IPS-15b (cell line): ENCODE results near the gene IBTK.
A peak's percentile ranks its signal among the peaks of the same experiment; 100 is the strongest.
"Not testable (repeated sequence)": the region's sequence is repeated elsewhere in the genome, so short reads cannot be mapped to it uniquely, and the experiment has no call there.

Source experiments
- H3K27me3 ChIP-seq: one replicate; pipeline ENCODE4 v1.6.1; 2013; ENCODE audit warnings: low read length; ENCODE audit not compliant: control insufficient read depth, insufficient read depth
- H3K36me3 ChIP-seq: one replicate; pipeline ENCODE4 v1.6.1; 2013; ENCODE audit warnings: low read length; ENCODE audit not compliant: control insufficient read depth, insufficient read depth
- H3K4me1 ChIP-seq: one replicate; pipeline ENCODE4 v1.6.1; 2013; ENCODE audit warnings: mild to moderate bottlenecking, low read length; ENCODE audit not compliant: control insufficient read depth, insufficient read depth
- H3K4me3 ChIP-seq: one replicate; pipeline ENCODE4 v1.5.1; 2013; ENCODE audit warnings: low read depth, low read length
- H3K9ac ChIP-seq: one replicate; pipeline ENCODE4 v1.6.1; 2013; ENCODE audit warnings: low read depth, mild to moderate bottlenecking, low read length
- H3K9me3 ChIP-seq: one replicate; pipeline ENCODE4 v1.6.1; 2013; ENCODE audit warnings: mild to moderate bottlenecking, low read length; ENCODE audit not compliant: control insufficient read depth, insufficient read depth

IBTK gene, protein sequence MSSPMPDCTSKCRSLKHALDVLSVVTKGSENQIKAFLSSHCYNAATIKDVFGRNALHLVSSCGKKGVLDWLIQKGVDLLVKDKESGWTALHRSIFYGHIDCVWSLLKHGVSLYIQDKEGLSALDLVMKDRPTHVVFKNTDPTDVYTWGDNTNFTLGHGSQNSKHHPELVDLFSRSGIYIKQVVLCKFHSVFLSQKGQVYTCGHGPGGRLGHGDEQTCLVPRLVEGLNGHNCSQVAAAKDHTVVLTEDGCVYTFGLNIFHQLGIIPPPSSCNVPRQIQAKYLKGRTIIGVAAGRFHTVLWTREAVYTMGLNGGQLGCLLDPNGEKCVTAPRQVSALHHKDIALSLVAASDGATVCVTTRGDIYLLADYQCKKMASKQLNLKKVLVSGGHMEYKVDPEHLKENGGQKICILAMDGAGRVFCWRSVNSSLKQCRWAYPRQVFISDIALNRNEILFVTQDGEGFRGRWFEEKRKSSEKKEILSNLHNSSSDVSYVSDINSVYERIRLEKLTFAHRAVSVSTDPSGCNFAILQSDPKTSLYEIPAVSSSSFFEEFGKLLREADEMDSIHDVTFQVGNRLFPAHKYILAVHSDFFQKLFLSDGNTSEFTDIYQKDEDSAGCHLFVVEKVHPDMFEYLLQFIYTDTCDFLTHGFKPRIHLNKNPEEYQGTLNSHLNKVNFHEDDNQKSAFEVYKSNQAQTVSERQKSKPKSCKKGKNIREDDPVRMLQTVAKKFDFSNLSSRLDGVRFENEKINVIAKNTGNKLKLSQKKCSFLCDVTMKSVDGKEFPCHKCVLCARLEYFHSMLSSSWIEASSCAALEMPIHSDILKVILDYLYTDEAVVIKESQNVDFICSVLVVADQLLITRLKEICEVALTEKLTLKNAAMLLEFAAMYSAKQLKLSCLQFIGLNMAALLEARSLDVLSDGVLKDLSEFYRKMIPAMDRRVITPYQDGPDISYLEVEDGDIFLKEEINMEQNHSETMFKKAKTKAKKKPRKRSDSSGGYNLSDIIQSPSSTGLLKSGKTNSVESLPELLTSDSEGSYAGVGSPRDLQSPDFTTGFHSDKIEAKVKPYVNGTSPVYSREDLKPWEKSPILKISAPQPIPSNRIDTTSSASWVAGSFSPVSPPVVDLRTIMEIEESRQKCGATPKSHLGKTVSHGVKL (N-terminal part only)

DNA sequence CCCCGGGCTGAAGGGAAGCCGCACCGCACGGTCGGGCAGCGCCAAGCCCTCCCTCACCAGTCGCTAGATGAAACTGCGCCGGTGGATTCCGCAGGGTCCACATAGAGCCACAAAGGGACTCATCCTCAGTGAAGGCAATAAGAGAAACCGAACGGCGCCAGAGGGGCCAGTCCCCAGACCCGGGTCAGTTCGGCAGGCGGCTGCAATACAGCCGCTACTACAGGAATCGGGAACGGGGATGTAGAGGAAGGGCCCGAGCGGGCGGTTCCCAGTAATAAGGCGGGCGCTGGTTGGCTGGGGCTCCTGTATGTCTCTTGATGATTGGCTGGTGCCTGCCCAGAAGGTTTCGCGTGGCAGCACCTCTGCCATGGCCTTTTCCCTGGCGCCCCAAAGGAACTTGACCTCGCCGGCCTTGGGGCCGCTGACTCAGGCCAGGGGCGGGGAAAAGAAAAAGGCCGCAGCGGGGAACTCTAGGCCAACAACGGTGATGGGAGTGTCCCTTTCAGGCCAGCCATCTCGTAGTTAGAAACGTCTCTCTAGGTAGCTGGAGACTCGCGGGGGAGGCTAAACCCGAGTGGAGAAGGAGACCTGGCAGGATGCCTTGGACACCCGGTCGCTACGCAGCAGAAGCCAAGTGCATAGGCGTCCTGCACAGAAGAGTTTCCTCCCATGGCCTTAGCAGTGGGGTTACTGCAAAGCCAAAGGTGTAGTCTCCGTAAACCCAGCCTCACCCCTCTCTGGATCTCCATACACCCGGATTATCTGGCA is at the start of gene IBTK:
TSS of gene IBTK (minus strand) at position 240 of the 768 bp plus-strand sequence. CDS start 7,258 bp downstream, outside the sequence.
- Histone ChIP-seq H3K36me3 (no peaks in the 10 kb centered on the region), H3K27me3 (no peaks in the 10 kb centered on the region), H3K4me1 (no peaks in the 10 kb centered on the region), H3K9ac (peak within 1 kb of the TSS; percentile 86), H3K4me3 (peak within 1 kb of the TSS; percentile 90), H3K9me3 (no peaks in the 10 kb centered on the region)

DNA sequence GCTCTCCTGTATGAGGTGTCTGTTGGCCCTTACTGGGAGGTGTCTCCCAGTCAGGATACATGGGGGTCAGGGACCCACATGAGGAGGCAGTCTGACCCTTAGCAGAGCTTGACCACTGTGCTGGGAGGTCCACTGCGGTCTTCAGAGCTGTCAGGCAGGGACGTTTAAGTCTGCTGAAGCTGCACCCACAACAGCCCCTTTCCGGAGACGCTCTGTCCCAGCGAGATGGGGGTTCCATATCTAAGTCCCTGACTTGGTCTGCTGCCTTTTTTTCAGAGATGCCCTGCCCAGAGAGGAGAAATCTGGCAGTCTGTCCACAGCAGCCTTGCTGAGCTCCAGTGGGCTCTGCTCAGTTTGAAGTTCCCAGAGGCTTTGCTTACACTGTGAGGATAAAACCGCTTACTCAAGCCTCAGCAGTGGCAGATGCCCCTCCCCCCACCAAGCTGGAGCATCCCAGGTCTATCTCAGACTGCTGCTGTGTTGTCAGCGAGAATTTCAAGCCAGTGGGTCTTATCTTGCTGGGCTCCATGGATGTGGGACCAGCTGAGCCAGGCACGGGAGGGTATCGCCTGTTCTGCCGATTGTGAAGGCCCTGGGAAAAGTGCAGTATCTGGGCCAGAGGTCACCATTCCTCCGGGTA is 36.3 kb upstream of the IBTK start:
- Histone ChIP-seq H3K9me3 (no peaks in the 10 kb centered on the region), H3K36me3 (no peaks in the 10 kb centered on the region), H3K27me3 (no peaks in the 10 kb centered on the region), H3K9ac (no peak overlapping the region), H3K4me1 (peaks cover 6% of the 10 kb centered on the region), H3K4me3 (no peak overlapping the region)

DNA sequence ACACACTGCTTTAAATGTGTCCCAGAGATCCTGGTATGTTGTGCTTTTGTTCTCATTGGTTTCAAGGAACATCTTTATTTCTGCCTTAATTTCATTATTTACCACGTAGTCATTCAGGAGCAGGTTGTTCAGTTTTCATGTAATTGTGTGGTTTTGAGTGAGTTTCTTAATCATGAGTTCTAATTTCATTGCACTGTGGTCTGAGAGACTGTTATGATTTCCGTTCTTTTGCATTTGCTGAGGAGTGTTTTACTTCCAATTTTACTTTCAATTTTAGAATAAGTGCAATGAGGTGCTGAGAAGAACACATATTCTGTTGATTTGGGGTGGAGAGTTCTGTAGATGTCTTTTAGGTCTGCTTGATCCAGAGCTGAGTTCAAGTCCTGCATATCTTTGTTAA is 34.0 kb upstream of the IBTK start:
- H3K9ac ChIP-seq, H3K4me1 ChIP-seq, H3K4me3 ChIP-seq, H3K9me3 ChIP-seq, H3K27me3 ChIP-seq, H3K36me3 ChIP-seq: not testable (repeated sequence)

DNA sequence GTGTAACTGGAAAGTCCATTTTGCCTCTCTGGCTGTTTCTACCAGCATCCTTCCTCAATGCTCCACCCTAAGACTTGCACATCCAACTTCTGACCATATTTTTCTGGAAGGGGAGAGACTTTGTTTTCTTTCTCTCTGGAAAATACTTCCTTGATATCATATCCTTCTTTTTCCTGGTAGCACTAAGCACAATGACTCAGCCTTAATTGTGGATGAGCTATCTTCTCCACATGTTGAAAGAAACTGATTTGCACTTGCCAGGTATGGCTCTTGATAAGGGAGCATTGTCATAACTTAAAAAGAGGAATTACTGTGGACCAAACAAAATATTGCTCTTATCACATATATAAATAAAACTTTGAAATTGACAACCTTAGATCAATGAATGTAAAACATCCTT is 30.1 kb upstream of the IBTK start:
- Histone ChIP-seq H3K36me3 (no peaks in the 10 kb centered on the region), H3K9me3 (no peaks in the 10 kb centered on the region), H3K27me3 (no peaks in the 10 kb centered on the region)

DNA sequence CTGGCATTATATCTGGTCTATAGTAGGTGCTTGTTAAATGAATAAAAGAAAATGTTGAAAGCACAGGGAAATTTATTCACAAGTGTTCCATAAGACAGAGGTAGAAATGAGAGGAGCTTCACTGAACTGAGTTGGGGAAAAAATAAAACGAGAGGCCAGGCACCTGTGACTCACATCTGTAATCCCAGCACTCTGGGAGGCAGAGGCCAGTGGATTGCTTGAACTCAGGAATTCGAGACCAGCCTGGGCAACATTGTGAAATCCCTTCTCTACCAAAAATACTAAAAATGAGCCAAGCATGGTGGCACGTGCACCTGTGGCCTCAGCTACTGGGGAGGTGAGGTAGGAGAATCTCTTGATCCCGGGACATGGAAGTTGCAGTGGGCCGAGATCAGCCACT is 28.1 kb upstream of the IBTK start:
- no peaks in the 10 kb centered on the region for H3K4me1 ChIP-seq
- H3K9me3 ChIP-seq = no peaks in the 10 kb centered on the region
- H3K36me3 ChIP-seq = no peaks in the 10 kb centered on the region
- no peaks in the 10 kb centered on the region for H3K27me3 ChIP-seq
- no peak overlapping the region for H3K9ac ChIP-seq
- no peak overlapping the region for H3K4me3 ChIP-seq

More for the DNA sequence above, 30.1 kb upstream of the IBTK start:
- Histone ChIP-seq H3K4me1 (no peaks in the 10 kb centered on the region), H3K4me3 (no peak overlapping the region), H3K9ac (no peak overlapping the region)

DNA sequence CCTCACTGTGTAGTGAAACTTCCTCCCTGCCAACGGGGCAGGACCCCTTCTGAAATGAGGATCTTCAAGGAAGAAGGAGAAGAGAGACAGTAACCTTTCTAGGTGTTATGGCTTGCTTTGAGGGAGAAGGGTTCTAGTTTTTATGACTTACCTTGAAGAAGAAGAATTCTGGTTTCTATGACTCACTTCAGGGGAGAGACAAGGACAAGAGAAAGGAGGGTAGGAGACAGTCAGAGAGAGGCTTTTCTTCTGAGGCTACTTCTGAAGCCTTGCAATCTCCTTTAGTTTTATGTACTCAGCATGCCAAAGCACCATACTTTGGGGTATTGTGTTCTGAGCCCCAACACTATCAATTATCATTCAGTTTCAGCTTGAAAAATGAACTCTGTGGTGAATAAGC is 25.8 kb upstream of the IBTK start:
- Histone ChIP-seq H3K4me3 (no peak overlapping the region), H3K36me3 (no peaks in the 10 kb centered on the region), H3K27me3 (no peaks in the 10 kb centered on the region), H3K9ac (no peak overlapping the region), H3K4me1 (peaks cover 4% of the 10 kb centered on the region), H3K9me3 (no peaks in the 10 kb centered on the region)

DNA sequence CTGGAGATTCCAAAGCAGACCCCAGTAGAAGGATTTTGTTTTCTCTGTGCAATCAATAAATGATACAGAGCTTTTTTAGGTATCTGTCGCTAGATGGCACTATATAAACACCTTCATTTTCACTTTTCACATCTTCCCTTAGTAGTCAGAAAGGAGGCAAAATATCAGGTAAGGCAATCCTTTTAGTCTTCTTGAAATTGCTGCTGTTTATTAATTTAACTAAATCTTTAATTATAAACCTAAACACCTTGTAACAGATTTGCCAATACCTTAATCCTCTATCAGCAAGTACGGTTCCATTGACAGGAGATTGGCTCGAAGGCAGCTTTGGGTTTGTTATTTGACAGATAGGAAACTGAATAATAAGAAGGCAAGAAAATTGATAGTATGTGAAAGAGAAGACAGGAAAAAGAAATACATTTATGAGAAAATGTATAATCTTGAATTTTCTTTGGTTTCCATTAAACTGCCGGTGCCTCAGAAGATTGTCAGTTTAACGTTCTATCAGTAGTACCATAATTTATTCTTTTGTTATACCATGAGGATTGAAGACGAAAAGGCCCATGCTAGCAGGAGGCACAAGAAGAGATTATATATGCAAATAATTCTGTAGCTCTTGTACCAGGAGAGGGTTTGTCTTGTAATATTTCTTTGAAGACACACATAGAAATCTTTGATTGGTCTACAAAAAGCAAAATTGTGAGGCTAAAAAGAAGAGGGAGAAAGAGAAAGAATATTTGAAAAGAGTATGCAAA is 23.5 kb upstream of the IBTK start:
- H3K36me3 ChIP-seq = no peaks in the 10 kb centered on the region
- no peak overlapping the region for H3K4me3 ChIP-seq
- H3K27me3 ChIP-seq = no peaks in the 10 kb centered on the region
- H3K9me3 ChIP-seq = no peaks in the 10 kb centered on the region
- H3K4me1 ChIP-seq = peaks cover 4% of the 10 kb centered on the region
- no peak overlapping the region for H3K9ac ChIP-seq

DNA sequence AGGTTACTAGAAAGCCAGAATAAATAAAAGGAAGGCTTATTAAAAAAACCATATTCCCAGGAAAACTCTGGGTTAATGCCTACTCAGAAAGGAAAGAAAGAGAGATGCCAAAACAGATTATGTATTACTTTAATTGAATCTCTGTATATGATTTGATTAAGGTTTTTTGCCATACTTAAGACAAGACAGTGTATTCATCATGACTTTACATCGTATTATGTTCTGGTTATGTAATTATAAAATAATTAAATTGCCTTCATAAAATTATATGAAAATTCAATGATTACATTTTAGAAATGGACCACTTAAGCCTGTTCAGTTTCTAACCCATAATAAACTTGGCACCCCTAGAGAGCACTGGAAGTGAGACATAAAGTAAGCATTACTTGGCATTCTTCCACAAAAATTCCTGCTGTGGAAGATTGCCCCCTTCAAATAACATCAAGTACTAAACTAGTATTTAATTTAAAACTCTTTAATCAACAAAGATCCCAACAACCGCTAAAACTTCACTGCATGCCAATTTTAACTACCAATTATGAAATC is 20.8 kb upstream of the IBTK start:
- Histone ChIP-seq H3K4me1 (peaks cover 4% of the 10 kb centered on the region), H3K9me3 (no peaks in the 10 kb centered on the region), H3K9ac (no peak overlapping the region), H3K36me3 (no peaks in the 10 kb centered on the region), H3K4me3 (no peak overlapping the region), H3K27me3 (no peaks in the 10 kb centered on the region)

DNA sequence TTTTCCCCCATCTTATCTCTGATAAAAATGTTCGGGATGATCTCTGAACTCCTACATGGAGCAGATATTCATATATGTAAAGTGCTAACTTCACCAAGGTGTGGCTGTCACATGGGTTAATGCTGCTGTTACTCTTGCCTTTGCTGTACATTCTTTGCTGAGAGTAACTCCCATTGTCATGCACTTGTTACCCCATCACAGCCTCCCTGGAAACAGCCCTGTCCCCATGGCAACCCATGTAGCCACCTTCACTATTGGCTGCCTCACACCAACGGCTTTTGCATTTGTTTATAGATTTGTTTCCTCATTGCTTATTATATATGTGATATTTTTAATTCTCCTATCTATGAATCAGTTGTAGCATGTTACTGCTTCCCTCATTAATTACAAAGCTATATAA is 17.3 kb upstream of the IBTK start:
- no peak overlapping the region for H3K9ac ChIP-seq
- no peaks in the 10 kb centered on the region for H3K9me3 ChIP-seq
- H3K4me3 ChIP-seq = no peak overlapping the region
- peaks cover 5% of the 10 kb centered on the region for H3K4me1 ChIP-seq
- H3K36me3 ChIP-seq = no peaks in the 10 kb centered on the region
- no peaks in the 10 kb centered on the region for H3K27me3 ChIP-seq

DNA sequence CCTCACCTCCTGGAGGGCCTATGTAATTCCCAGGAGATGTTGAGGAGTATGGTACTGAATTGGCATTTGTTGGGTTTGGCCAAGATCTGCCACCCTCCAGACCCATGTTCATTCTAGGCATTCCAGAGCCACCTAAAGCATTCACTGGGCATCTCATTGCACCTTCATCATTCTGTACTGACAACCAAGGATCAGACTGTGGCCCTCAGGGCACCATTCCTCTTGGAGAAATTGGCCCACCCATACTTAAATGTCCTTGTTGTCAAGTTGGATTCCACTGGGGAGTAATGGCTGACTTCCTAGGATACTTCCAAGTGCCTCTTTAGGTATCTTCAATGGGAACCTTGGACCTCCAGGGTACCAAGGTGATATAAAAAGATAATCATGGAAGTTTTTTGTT is 16.8 kb upstream of the IBTK start:
- Histone ChIP-seq H3K9ac (no peak overlapping the region), H3K36me3 (no peaks in the 10 kb centered on the region), H3K9me3 (no peaks in the 10 kb centered on the region), H3K4me3 (no peak overlapping the region), H3K27me3 (no peaks in the 10 kb centered on the region), H3K4me1 (peaks cover 4% of the 10 kb centered on the region)
